GM23338 (cell line): ENCODE data around the gene CWC22. TPM values are rescaled to one million over a fixed set of nuclear protein-coding genes. Genes with fewer than 3 reads are reported as not detected.

ENCODE experiments used
- ATAC-seq: fragments of 200-7000 bp; cut with Tn5 transposase; 3 replicates; pipeline ENCODE4 v1.9.1; 2020
- DNase-seq: peaks from one replicate; pipeline ENCODE4 v3.0.0-alpha.2; 2015; ENCODE audit warnings: low spot score
- H2AFZ ChIP-seq: fragments of 200-600 bp; sonication (generic); 2 replicates; pipeline ENCODE4 v1.8.0; 2016; ENCODE audit warnings: antibody characterized with exemption, mild to moderate bottlenecking, moderate library complexity
- H3F3A ChIP-seq: fragments of 200-600 bp; sonication (generic); replicated peaks from 2 replicates; pipeline ENCODE4 v1.8.0; 2017; ENCODE audit warnings: antibody characterized with exemption, mixed run types, low read depth
- H3K27ac ChIP-seq: fragments of 200-600 bp; sonication (generic); 2 replicates; pipeline ENCODE4 v1.6.1; 2016; ENCODE audit warnings: low read depth
- H3K27me3 ChIP-seq: fragments of 200-600 bp; sonication (generic); 2 replicates; pipeline ENCODE4 v1.8.0; 2016; ENCODE audit warnings: mild to moderate bottlenecking, mixed run types, moderate library complexity; ENCODE audit not compliant: insufficient read depth
- H3K36me3 ChIP-seq: fragments of 200-600 bp; sonication (generic); 2 replicates; pipeline ENCODE4 v1.8.0; 2016; ENCODE audit warnings: mild to moderate bottlenecking; ENCODE audit not compliant: insufficient read depth
- H3K4me1 ChIP-seq: fragments of 200-600 bp; sonication (generic); 2 replicates; pipeline ENCODE4 v1.8.0; 2016; ENCODE audit warnings: mild to moderate bottlenecking, moderate library complexity; ENCODE audit not compliant: insufficient read depth
- H3K4me2 ChIP-seq: fragments of 200-600 bp; sonication (generic); 2 replicates; pipeline ENCODE4 v1.7.1; 2017; ENCODE audit warnings: mixed run types
- H3K4me3 ChIP-seq: fragments of 200-600 bp; sonication (generic); 2 replicates; pipeline ENCODE4 v1.6.1; 2016; ENCODE audit warnings: mixed run types
- H3K79me2 ChIP-seq: fragments of 200-600 bp; sonication (generic); replicated peaks from 2 replicates; pipeline ENCODE4 v1.8.0; 2017; ENCODE audit warnings: mild to moderate bottlenecking; ENCODE audit not compliant: insufficient read depth
- H3K9me2 ChIP-seq: fragments of 200-600 bp; sonication (generic); 2 replicates; pipeline ENCODE4 v1.8.0; 2017; ENCODE audit not compliant: insufficient read depth
- H4K20me1 ChIP-seq: fragments of 200-600 bp; sonication (generic); replicated peaks from 2 replicates; pipeline ENCODE4 v1.8.0; 2017; ENCODE audit warnings: mild to moderate bottlenecking; ENCODE audit not compliant: insufficient read depth
- H3K27ac Mint-ChIP-seq: 2 replicates; pipeline ENCODE4 v1.8.0; 2020; ENCODE audit warnings: inconsistent platforms, mild to moderate bottlenecking, moderate library complexity, mixed read lengths
- H3K27me3 Mint-ChIP-seq: 3 replicates; pipeline ENCODE4 v1.8.0; 2022; ENCODE audit warnings: low read depth, mild to moderate bottlenecking, moderate library complexity, mixed read lengths, inconsistent platforms; ENCODE audit not compliant: insufficient read depth, poor library complexity
- H3K36me3 Mint-ChIP-seq: 3 replicates; pipeline ENCODE4 v1.8.0; 2021; ENCODE audit warnings: low read depth, mild to moderate bottlenecking, inconsistent platforms, moderate library complexity, mixed read lengths
- H3K4me1 Mint-ChIP-seq: 3 replicates; pipeline ENCODE4 v1.8.0; 2020; ENCODE audit warnings: mild to moderate bottlenecking, inconsistent platforms, mixed read lengths
- H3K4me3 Mint-ChIP-seq: 3 replicates; pipeline ENCODE4 v1.8.0; 2021; ENCODE audit warnings: moderate library complexity, mild to moderate bottlenecking, inconsistent platforms, mixed read lengths
- H3K9me3 Mint-ChIP-seq: 3 replicates; pipeline ENCODE4 v1.8.0; 2020; ENCODE audit warnings: moderate library complexity, mild to moderate bottlenecking, inconsistent platforms, mixed read lengths
- CREB1 ChIP-seq: fragments of 250-450 bp; sonication (Bioruptor Pico); IDR thresholded peaks from 2 replicates; pipeline ENCODE4 v1.5.0; 2020; ENCODE audit warnings: low read depth, mild to moderate bottlenecking, moderate library complexity
- EZH2 ChIP-seq: fragments of 200-600 bp; sonication (generic); IDR thresholded peaks from one replicate; pipeline ENCODE4 v1.8.0; 2017; ENCODE audit warnings: antibody characterized with exemption, mild to moderate bottlenecking, low read depth; ENCODE audit not compliant: unreplicated experiment
- EZH2phosphoT487 ChIP-seq: fragments of 200-600 bp; sonication (generic); IDR thresholded peaks from one replicate; pipeline ENCODE4 v1.8.1; 2018; ENCODE audit warnings: antibody characterized with exemption; ENCODE audit not compliant: unreplicated experiment
- JUNB ChIP-seq: IDR thresholded peaks from one replicate; pipeline ENCODE4 v1.6.1; 2016; ENCODE audit warnings: antibody characterized with exemption; ENCODE audit not compliant: unreplicated experiment
- NANOG ChIP-seq: IDR thresholded peaks from 2 replicates; pipeline ENCODE4 v1.6.1; 2016; ENCODE audit warnings: antibody characterized with exemption, borderline replicate concordance
- POLR2AphosphoS5 ChIP-seq: IDR thresholded peaks from 2 replicates; pipeline ENCODE4 v1.6.1; 2016; ENCODE audit warnings: antibody characterized with exemption, low read depth
- STAT1 ChIP-seq: IDR thresholded peaks from one replicate; pipeline ENCODE4 v1.6.1; 2016; ENCODE audit warnings: antibody characterized with exemption; ENCODE audit not compliant: unreplicated experiment
- ZNF114 ChIP-seq: fragments of 250-450 bp; sonication (Bioruptor Pico); IDR thresholded peaks from 2 replicates; pipeline ENCODE4 v1.5.0; 2020; ENCODE audit warnings: mild to moderate bottlenecking, moderate library complexity
- ZNF331 ChIP-seq: fragments of 250-450 bp; sonication (Bioruptor Pico); IDR thresholded peaks from 2 replicates; pipeline ENCODE4 v1.5.0; 2020; ENCODE audit warnings: low read depth, mild to moderate bottlenecking, moderate library complexity
- polyA plus RNA-seq: library from polyadenylated mRNA; unstranded; fragments of >200 nt; fragmentation: Nextera tagmentation; extraction: Ambion mirVana; gene quantifications from 2 replicates; pipeline ENCODE4 v1.2.1, GENCODE V29; 2016
- total RNA-seq: library from RNA; depleted of rRNA; stranded (reverse); fragments of >200 nt; shearing (Covaris generic); gene quantifications from 2 replicates; pipeline ENCODE4 v1.2.3, GENCODE V29; 2014
- TF ChIP-seq, protein P1 (sequence below): IDR thresholded peaks from one replicate; pipeline ENCODE4 v1.6.1; 2018; ENCODE audit warnings: antibody characterized with exemption; ENCODE audit not compliant: unreplicated experiment
- TF ChIP-seq, protein P2 (sequence below): IDR thresholded peaks from 2 replicates; pipeline ENCODE4 v1.6.1; 2016; ENCODE audit warnings: antibody characterized with exemption
- TF ChIP-seq, protein P3 (sequence below): fragments of 250-450 bp; sonication (Bioruptor Pico); IDR thresholded peaks from 2 replicates; pipeline ENCODE4 v1.5.0; 2020; ENCODE audit warnings: mild to moderate bottlenecking, moderate library complexity
- TF ChIP-seq, protein P4 (sequence below), 2 experiments: fragments of 200-600 bp in 1 of 2; sonication (generic) in 1 of 2; conservative IDR thresholded peaks; 2 replicates each; pipeline versions ENCODE4 v1.5.1 to v1.6.1; 2016 to 2017; ENCODE audit warnings: antibody characterized with exemption in 2 of 2, low read depth in 2 of 2, mild to moderate bottlenecking in 2 of 2, moderate library complexity in 1 of 2

Gene CWC22
- total and polyA plus RNA-seq, 2 experiments from 2014 or later = 36.0 to 38.3 TPM

DNA sequence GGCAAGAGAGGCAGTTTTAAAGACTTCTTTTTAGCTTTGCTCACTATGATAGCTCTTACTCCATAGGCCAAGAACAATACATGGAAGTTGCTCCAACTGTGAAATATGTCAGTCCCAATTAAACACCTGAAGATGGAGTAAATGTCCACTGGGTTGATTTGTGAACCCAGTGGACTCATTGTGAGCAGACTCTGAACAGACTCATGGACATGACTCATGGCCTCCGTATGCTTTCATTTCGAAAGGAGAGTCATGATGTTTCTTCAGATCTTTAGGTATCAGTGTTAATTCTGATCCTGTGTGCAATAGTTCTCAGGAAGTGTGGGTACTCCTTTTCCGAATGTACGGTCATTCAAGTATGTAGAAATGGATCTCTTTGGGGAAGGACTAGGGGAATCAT lies 5.4 kb upstream of the CWC22 start:
- Histone ChIP-seq H3K36me3 (no peaks in the 10 kb centered on the region), H3K4me3 (no peak overlapping the region), H3K9me2 (no peaks in the 10 kb centered on the region; the same call in 1 of the 2 replicates), H3K4me2 (no peak overlapping the region), H3K27ac (no peak overlapping the region), H3K4me1 (no peaks in the 10 kb centered on the region), H2AFZ (no peak overlapping the region), H3K27me3 (no peaks in the 10 kb centered on the region), H3F3A (no peaks in the 10 kb centered on the region), H4K20me1 (no peaks in the 10 kb centered on the region), H3K79me2 (no peaks in the 10 kb centered on the region)
- Mint-ChIP-seq H3K36me3 (no peaks in the 10 kb centered on the region), H3K27me3 (no peaks in the 10 kb centered on the region), H3K4me1 (no peaks in the 10 kb centered on the region), H3K9me3 (peaks cover 2% of the 10 kb centered on the region; the same call in 1 of the 3 replicates), H3K4me3 (no peak overlapping the region), H3K27ac (no peak overlapping the region)
- ATAC-seq (no peak), DNase-seq (no peak)
- TF ChIP-seq JUNB (no peak), EZH2 (no peak), STAT1 (no peak), CREB1 (CRISPR knock-in tag) (no peak), ZNF331 (CRISPR knock-in tag) (no peak), EZH2phosphoT487 (no peak), ZNF114 (CRISPR knock-in tag) (no peak), POLR2AphosphoS5 (no peak), NANOG (no peak)
- TF ChIP-seq, protein P1, sequence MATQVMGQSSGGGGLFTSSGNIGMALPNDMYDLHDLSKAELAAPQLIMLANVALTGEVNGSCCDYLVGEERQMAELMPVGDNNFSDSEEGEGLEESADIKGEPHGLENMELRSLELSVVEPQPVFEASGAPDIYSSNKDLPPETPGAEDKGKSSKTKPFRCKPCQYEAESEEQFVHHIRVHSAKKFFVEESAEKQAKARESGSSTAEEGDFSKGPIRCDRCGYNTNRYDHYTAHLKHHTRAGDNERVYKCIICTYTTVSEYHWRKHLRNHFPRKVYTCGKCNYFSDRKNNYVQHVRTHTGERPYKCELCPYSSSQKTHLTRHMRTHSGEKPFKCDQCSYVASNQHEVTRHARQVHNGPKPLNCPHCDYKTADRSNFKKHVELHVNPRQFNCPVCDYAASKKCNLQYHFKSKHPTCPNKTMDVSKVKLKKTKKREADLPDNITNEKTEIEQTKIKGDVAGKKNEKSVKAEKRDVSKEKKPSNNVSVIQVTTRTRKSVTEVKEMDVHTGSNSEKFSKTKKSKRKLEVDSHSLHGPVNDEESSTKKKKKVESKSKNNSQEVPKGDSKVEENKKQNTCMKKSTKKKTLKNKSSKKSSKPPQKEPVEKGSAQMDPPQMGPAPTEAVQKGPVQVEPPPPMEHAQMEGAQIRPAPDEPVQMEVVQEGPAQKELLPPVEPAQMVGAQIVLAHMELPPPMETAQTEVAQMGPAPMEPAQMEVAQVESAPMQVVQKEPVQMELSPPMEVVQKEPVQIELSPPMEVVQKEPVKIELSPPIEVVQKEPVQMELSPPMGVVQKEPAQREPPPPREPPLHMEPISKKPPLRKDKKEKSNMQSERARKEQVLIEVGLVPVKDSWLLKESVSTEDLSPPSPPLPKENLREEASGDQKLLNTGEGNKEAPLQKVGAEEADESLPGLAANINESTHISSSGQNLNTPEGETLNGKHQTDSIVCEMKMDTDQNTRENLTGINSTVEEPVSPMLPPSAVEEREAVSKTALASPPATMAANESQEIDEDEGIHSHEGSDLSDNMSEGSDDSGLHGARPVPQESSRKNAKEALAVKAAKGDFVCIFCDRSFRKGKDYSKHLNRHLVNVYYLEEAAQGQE = no peak
- TF ChIP-seq, protein P2, sequence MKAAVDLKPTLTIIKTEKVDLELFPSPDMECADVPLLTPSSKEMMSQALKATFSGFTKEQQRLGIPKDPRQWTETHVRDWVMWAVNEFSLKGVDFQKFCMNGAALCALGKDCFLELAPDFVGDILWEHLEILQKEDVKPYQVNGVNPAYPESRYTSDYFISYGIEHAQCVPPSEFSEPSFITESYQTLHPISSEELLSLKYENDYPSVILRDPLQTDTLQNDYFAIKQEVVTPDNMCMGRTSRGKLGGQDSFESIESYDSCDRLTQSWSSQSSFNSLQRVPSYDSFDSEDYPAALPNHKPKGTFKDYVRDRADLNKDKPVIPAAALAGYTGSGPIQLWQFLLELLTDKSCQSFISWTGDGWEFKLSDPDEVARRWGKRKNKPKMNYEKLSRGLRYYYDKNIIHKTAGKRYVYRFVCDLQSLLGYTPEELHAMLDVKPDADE = no peak
- TF ChIP-seq, protein P3, sequence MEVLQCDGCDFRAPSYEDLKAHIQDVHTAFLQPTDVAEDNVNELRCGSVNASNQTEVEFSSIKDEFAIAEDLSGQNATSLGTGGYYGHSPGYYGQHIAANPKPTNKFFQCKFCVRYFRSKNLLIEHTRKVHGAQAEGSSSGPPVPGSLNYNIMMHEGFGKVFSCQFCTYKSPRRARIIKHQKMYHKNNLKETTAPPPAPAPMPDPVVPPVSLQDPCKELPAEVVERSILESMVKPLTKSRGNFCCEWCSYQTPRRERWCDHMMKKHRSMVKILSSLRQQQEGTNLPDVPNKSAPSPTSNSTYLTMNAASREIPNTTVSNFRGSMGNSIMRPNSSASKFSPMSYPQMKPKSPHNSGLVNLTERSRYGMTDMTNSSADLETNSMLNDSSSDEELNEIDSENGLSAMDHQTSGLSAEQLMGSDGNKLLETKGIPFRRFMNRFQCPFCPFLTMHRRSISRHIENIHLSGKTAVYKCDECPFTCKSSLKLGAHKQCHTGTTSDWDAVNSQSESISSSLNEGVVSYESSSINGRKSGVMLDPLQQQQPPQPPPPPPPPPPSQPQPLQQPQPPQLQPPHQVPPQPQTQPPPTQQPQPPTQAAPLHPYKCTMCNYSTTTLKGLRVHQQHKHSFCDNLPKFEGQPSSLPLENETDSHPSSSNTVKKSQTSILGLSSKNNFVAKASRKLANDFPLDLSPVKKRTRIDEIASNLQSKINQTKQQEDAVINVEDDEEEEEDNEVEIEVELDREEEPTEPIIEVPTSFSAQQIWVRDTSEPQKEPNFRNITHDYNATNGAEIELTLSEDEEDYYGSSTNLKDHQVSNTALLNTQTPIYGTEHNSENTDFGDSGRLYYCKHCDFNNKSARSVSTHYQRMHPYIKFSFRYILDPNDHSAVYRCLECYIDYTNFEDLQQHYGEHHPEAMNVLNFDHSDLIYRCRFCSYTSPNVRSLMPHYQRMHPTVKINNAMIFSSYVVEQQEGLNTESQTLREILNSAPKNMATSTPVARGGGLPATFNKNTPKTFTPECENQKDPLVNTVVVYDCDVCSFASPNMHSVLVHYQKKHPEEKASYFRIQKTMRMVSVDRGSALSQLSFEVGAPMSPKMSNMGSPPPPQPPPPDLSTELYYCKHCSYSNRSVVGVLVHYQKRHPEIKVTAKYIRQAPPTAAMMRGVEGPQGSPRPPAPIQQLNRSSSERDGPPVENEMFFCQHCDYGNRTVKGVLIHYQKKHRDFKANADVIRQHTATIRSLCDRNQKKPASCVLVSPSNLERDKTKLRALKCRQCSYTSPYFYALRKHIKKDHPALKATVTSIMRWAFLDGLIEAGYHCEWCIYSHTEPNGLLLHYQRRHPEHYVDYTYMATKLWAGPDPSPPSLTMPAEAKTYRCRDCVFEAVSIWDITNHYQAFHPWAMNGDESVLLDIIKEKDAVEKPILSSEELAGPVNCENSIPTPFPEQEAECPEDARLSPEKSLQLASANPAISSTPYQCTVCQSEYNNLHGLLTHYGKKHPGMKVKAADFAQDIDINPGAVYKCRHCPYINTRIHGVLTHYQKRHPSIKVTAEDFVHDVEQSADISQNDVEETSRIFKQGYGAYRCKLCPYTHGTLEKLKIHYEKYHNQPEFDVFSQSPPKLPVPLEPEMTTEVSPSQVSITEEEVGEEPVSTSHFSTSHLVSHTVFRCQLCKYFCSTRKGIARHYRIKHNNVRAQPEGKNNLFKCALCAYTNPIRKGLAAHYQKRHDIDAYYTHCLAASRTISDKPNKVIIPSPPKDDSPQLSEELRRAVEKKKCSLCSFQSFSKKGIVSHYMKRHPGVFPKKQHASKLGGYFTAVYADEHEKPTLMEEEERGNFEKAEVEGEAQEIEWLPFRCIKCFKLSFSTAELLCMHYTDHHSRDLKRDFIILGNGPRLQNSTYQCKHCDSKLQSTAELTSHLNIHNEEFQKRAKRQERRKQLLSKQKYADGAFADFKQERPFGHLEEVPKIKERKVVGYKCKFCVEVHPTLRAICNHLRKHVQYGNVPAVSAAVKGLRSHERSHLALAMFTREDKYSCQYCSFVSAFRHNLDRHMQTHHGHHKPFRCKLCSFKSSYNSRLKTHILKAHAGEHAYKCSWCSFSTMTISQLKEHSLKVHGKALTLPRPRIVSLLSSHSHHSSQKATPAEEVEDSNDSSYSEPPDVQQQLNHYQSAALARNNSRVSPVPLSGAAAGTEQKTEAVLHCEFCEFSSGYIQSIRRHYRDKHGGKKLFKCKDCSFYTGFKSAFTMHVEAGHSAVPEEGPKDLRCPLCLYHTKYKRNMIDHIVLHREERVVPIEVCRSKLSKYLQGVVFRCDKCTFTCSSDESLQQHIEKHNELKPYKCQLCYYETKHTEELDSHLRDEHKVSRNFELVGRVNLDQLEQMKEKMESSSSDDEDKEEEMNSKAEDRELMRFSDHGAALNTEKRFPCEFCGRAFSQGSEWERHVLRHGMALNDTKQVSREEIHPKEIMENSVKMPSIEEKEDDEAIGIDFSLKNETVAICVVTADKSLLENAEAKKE (CRISPR knock-in tag) = no peak
- TF ChIP-seq, protein P4, sequence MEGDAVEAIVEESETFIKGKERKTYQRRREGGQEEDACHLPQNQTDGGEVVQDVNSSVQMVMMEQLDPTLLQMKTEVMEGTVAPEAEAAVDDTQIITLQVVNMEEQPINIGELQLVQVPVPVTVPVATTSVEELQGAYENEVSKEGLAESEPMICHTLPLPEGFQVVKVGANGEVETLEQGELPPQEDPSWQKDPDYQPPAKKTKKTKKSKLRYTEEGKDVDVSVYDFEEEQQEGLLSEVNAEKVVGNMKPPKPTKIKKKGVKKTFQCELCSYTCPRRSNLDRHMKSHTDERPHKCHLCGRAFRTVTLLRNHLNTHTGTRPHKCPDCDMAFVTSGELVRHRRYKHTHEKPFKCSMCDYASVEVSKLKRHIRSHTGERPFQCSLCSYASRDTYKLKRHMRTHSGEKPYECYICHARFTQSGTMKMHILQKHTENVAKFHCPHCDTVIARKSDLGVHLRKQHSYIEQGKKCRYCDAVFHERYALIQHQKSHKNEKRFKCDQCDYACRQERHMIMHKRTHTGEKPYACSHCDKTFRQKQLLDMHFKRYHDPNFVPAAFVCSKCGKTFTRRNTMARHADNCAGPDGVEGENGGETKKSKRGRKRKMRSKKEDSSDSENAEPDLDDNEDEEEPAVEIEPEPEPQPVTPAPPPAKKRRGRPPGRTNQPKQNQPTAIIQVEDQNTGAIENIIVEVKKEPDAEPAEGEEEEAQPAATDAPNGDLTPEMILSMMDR (conservative IDR thresholded peaks at IDR 0.05; ENCODE audit: low read depth in 2 of 2) = no peak
